Breast epithelium (tissue), 4 donors: ENCODE results near the gene CSMD2. TPM values are rescaled to one million over a fixed set of nuclear protein-coding genes. Genes with fewer than 3 reads are reported as not detected.
A peak's percentile ranks its signal among the peaks of the same experiment; 100 is the strongest.

Experiments
- DNase-seq, 2 donors: peaks; one replicate each; pipeline ENCODE4 v3.0.0-alpha.2; 2019; ENCODE audit warnings: low spot score in 2 of 2
- H3K27ac ChIP-seq, 2 donors: fragments of 200-600 bp; sonication (generic) in 1 of 2; one replicate each; pipeline ENCODE4 v1.5.1; 2016 to 2019; ENCODE audit warnings: mild to moderate bottlenecking in 1 of 2
- H3K27me3 ChIP-seq, 2 donors: fragments of 200-600 bp; sonication (generic) in 1 of 2; one replicate each; pipeline versions ENCODE4 v1.5.1 to v1.6.0; 2017 to 2019; ENCODE audit warnings: control low read depth in 1 of 2, mild to moderate bottlenecking in 1 of 2
- H3K36me3 ChIP-seq: fragments of 200-600 bp; one replicate; pipeline ENCODE4 v1.5.1; 2019
- H3K4me1 ChIP-seq, 2 donors: fragments of 200-600 bp; sonication (generic); one replicate each; pipeline ENCODE4 v1.5.1; 2016 to 2019; ENCODE audit warnings: control low read depth in 1 of 2
- H3K4me3 ChIP-seq, 3 donors: fragments of 200-600 bp; sonication (generic); 1 replicate in 2 of 3; 2 replicates in 1 of 3; pipeline ENCODE4 v1.5.1; 2016 to 2019; ENCODE audit warnings: mild to moderate bottlenecking in 3 of 3, moderate library complexity in 2 of 3
- H3K9me3 ChIP-seq, 2 donors: fragments of 200-600 bp; sonication (generic) in 1 of 2; one replicate each; pipeline ENCODE4 v1.5.1; 2016 to 2019; ENCODE audit warnings: control low read depth in 1 of 2
- CTCF ChIP-seq, 3 donors: fragments of 450-650 bp; IDR thresholded peaks; one replicate each; pipeline ENCODE4 v1.5.1; 2016 to 2017; ENCODE audit warnings: antibody characterized with exemption in 3 of 3, mild to moderate bottlenecking in 3 of 3, moderate library complexity in 3 of 3
- POLR2A ChIP-seq: fragments of 450-650 bp; IDR thresholded peaks from one replicate; pipeline ENCODE4 v1.6.1; 2016; ENCODE audit warnings: antibody characterized with exemption, mild to moderate bottlenecking, moderate library complexity
- POLR2AphosphoS5 ChIP-seq, 3 donors: sonication (generic); formaldehyde crosslinking; IDR thresholded peaks; one replicate each; pipeline ENCODE4 v1.6.1; 2017; ENCODE audit warnings: antibody characterized with exemption in 3 of 3
- intact Hi-C: fragments of 100-400 bp; cut with DNase I; formaldehyde crosslinking; loops from one replicate; pipeline ENCODE4 v1.15.1; 2023; ENCODE audit warnings: low total_unique reads
- total RNA-seq, 3 donors: library from RNA; depleted of rRNA; stranded (reverse); fragments of >200 nt; gene quantifications; one replicate each; pipeline ENCODE4 v1.1.0, GENCODE V29; 2016

Gene CSMD2
- total RNA-seq, 3 donors from 2014 or later: 0.33 to 2.6 (median 0.44) TPM

DNA sequence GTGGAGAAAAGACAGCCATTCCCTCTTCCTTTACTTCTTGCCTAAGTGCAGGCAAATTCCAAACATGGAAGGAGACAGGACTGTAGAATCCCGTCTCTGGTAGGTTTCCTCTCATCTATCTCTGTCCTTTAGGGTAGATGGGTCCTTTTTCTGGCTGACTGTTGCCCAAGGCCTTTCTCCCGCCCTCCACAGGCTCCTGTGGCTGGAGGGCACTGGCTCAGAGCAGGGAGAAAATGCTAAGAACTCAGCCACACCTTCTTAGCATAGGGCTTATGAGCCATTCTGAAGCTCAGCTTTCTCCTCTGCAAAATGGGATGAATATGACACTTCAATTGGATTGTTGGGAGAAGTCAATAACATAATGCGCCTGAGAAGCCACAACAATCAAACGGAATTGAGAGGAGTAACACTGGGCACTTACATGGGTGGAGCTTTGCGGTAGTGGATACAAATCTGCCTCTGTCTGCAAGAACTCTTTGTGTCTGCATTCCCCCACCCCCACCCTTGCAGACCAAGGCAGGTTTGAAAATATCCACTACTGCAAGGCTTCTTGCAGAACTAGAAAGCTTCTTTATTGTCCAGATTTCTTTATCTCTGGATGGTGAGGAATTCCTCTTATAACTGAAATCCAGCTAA, 94.7 kb downstream of the CSMD2 start:
- no peaks in the 10 kb centered on the region for H3K36me3 ChIP-seq
- intact Hi-C loops: no loop called here
- TF ChIP-seq POLR2A: no peak
- TF ChIP-seq CTCF (IDR thresholded peaks at IDR 0.05): no peak
- no peak for TF ChIP-seq POLR2AphosphoS5 (IDR thresholded peaks at IDR 0.05)

GRCh38 chr1:34066981-34067603, 97.9 kb downstream of the CSMD2 start:
- no peaks in the 10 kb centered on the region for H3K4me1 ChIP-seq
- no peak overlapping the region for H3K4me3 ChIP-seq
- H3K27ac ChIP-seq: no peak overlapping the region
- no peaks in the 10 kb centered on the region for H3K36me3 ChIP-seq
- no peak for TF ChIP-seq POLR2AphosphoS5 (IDR thresholded peaks at IDR 0.05)
- TF ChIP-seq CTCF (IDR thresholded peaks at IDR 0.05): no peak
- no peak for TF ChIP-seq POLR2A
- peaks cover 0 to 4% of the 10 kb centered on the region in 2 donors for H3K27me3 ChIP-seq
- intact Hi-C loops: no loop called here
- peaks cover 0 to 4% of the 10 kb centered on the region in 2 donors for H3K9me3 ChIP-seq
- DNase-seq: no peak

More for the DNA sequence above, 94.7 kb downstream of the CSMD2 start:
- Histone ChIP-seq H3K27me3 (peaks cover 0 to 4% of the 10 kb centered on the region in 2 donors), H3K4me3 (no peak overlapping the region), H3K9me3 (peaks cover 0 to 4% of the 10 kb centered on the region in 2 donors), H3K4me1 (no peaks in the 10 kb centered on the region), H3K27ac (no peak overlapping the region)
- no peak for DNase-seq

DNA sequence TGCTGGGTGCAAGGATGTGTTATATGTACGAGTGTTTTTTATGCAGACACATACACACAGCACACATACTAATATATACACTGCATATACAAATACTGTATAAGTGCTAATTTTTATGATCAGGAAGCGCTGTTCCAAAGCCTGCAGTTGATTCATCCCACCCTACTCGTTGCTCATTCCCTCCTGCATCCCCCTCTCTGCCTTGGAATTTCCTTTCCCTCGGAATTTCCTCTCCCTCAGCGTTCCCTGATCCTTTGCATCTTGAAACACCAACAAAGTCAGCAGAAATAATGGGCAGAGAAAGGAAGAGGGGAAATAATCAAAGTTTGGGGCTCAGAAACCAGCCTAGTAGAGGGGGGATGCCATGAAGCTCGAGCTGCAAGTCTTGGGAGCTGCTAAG, 98.9 kb downstream of the CSMD2 start:
- H3K27ac ChIP-seq: no peak overlapping the region
- no peaks in the 10 kb centered on the region for H3K4me1 ChIP-seq
- intact Hi-C loops: no loop called here
- DNase-seq: no peak
- TF ChIP-seq CTCF (IDR thresholded peaks at IDR 0.05) (no peak), POLR2A (no peak), POLR2AphosphoS5 (IDR thresholded peaks at IDR 0.05) (no peak)
- H3K27me3 ChIP-seq: no peaks in the 10 kb centered on the region
- peaks cover 0 to 4% of the 10 kb centered on the region in 2 donors for H3K9me3 ChIP-seq
- H3K4me3 ChIP-seq: no peak overlapping the region
- no peaks in the 10 kb centered on the region for H3K36me3 ChIP-seq

- Histone ChIP-seq H3K36me3 (no peaks in the 10 kb centered on the region), H3K27ac (no peak overlapping the region), H3K27me3 (no peaks in the 10 kb centered on the region), H3K9me3 (peaks cover 0 to 4% of the 10 kb centered on the region in 2 donors), H3K4me3 (no peak overlapping the region), H3K4me1 (no peaks in the 10 kb centered on the region)
- no peak for DNase-seq
- TF ChIP-seq POLR2AphosphoS5 (IDR thresholded peaks at IDR 0.05) (no peak), POLR2A (no peak), CTCF (IDR thresholded peaks at IDR 0.05) (no peak)
- intact Hi-C loops: no loop called here
Measured at GRCh38 chr1:34065498-34065897, 99.5 kb downstream of the CSMD2 start.

DNA sequence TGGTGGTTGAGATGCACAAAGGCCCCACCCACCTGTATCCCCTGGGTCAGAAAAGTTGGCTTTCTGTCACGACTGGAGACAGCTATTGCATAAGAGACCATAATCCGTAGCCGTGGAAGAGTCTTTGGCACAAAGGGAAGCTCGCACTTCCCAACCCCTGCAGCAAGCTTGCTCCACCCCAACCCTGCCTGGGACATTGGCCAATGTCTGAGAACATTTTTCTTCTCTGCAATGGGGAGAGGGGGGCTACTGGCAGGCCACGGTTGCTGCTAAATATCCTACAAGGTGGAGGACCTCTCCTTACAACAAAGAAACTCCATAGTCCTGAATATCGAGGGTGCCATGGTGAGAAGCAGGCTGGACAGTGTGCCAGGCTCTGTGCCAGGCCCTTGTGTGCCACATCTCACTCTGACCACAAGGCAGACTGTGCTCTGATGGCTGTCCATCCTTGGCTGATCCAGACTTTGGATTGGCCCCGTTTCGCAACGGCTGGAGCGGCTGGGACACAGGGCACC, 104.1 kb downstream of the CSMD2 start:
- Histone ChIP-seq H3K27me3 (no peaks in the 10 kb centered on the region), H3K27ac (no peak overlapping the region), H3K9me3 (no peaks in the 10 kb centered on the region), H3K4me3 (no peak overlapping the region), H3K4me1 (no peaks in the 10 kb centered on the region), H3K36me3 (no peaks in the 10 kb centered on the region)
- DNase-seq: peak in 1 of 2 donors; percentile 17
- intact Hi-C loops: no loop called here
- TF ChIP-seq POLR2AphosphoS5 (IDR thresholded peaks at IDR 0.05) (no peak), POLR2A (no peak), CTCF (IDR thresholded peaks at IDR 0.05) (no peak)
